ENCODE measurements around the gene OR4N2. TPM values are rescaled to one million over a fixed set of nuclear protein-coding genes. Genes with fewer than 3 reads are reported as not detected.
"Not testable (repeated sequence)": the region's sequence is repeated elsewhere in the genome, so short reads cannot be mapped to it uniquely, and the experiment has no call there.

Gene OR4N2, protein sequence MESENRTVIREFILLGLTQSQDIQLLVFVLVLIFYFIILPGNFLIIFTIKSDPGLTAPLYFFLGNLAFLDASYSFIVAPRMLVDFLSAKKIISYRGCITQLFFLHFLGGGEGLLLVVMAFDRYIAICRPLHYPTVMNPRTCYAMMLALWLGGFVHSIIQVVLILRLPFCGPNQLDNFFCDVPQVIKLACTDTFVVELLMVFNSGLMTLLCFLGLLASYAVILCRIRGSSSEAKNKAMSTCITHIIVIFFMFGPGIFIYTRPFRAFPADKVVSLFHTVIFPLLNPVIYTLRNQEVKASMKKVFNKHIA
- not detected for total RNA-seq

DNA sequence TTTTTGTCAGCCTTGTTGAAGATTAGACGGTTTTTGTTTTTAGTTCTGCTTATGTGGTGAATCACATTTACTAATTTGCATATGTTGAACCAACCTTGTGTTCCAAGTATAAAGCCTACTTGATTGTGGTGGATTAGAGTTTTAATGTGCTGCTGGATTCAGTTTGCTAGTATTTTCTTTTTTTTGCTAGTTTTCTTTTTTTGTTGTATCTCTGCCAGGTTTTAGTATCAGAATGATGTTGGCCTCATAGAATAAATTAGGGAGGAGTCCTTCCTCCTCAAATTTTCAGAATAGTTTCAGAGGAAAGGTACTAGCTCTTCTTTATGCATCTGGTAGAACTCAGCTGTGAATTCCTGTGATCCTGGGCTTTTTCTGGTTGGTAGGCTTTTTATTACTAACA, at the start of gene OR4N2:
Gene OR4N2, plus strand, starts transcription at position 301 of the 400 bp plus-strand sequence. CDS start 23,679 bp downstream, outside the sequence.
- H3K4me1 ChIP-seq (ENCODE audit: control insufficient read depth in 3 of 3, insufficient read depth in 3 of 3, low read length in 3 of 3); H3K36me3 ChIP-seq (ENCODE audit: control insufficient read depth in 3 of 3, insufficient read depth in 3 of 3, low read length in 3 of 3); H3K4me3 ChIP-seq (ENCODE audit: low read length in 3 of 3); H3K9me3 ChIP-seq (ENCODE audit: control insufficient read depth in 3 of 3, low read length in 3 of 3); H3K27ac ChIP-seq (ENCODE audit: low read depth, low read length); H3K27me3 ChIP-seq (ENCODE audit: control insufficient read depth in 3 of 3, insufficient read depth in 3 of 3, low read length in 3 of 3); H3K9ac ChIP-seq (ENCODE audit: low read depth in 1 of 3, low read length in 3 of 3): not testable (repeated sequence)

DNA sequence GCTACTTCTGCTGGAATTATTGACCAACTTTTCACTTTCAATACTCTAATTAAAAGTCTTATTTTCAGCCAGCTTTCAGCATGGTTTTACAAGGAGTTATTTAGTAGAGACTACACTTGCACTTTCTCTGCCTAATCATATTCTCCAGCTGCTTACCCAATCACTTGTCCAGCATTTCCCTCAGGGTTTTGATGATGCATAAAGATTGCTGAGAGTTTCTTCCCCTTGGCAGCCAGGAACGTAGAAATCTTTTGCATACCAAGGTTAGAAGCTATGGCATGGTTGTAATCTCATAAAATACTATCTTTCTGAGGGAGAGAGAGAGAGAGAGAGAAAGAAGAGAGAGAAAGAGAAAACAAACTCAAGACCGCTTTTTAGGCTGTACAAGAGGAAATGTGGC, 49.4 kb upstream of the OR4N2 start:
- peaks cover 0 to 2% (median 0%) of the 10 kb centered on the region in 3 donors for H3K9me3 ChIP-seq (ENCODE audit: control insufficient read depth in 3 of 3, low read length in 3 of 3)
- no peak overlapping the region for H3K4me3 ChIP-seq (ENCODE audit: low read length in 3 of 3)
- no peak overlapping the region for H3K9ac ChIP-seq (ENCODE audit: low read depth in 1 of 3, low read length in 3 of 3)
- H3K36me3 ChIP-seq (ENCODE audit: control insufficient read depth in 3 of 3, insufficient read depth in 3 of 3, low read length in 3 of 3) = no peaks in the 10 kb centered on the region
- no peaks in the 10 kb centered on the region for H3K27me3 ChIP-seq (ENCODE audit: control insufficient read depth in 3 of 3, insufficient read depth in 3 of 3, low read length in 3 of 3)
- no peaks in the 10 kb centered on the region for H3K4me1 ChIP-seq (ENCODE audit: control insufficient read depth in 3 of 3, insufficient read depth in 3 of 3, low read length in 3 of 3)
- no peak overlapping the region for H3K27ac ChIP-seq (ENCODE audit: low read depth, low read length)

DNA sequence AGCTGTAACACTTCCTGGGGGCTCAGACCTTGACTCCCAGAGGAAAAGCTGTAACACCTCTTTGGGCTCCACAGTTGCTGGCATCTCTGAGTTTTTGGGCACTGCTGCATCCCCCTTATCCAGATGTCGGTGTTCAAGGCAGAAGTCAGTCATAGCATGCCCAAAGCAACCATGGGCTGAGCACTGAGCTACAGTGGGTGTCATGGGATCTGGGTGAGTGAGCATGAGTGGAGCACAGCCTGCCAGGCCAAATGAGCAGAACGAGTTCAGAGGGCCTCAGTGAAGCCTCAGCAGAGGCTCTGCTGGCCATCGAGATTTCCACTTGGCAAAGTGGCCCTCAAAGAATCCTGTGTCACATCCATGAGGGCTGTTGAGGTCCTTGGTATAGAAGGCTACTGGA, 32.1 kb upstream of the OR4N2 start:
- H3K36me3 ChIP-seq (ENCODE audit: control insufficient read depth in 3 of 3, insufficient read depth in 3 of 3, low read length in 3 of 3); H3K27me3 ChIP-seq (ENCODE audit: control insufficient read depth in 3 of 3, insufficient read depth in 3 of 3, low read length in 3 of 3); H3K9ac ChIP-seq (ENCODE audit: low read depth in 1 of 3, low read length in 3 of 3); H3K4me3 ChIP-seq (ENCODE audit: low read length in 3 of 3); H3K9me3 ChIP-seq (ENCODE audit: control insufficient read depth in 3 of 3, low read length in 3 of 3); H3K4me1 ChIP-seq (ENCODE audit: control insufficient read depth in 3 of 3, insufficient read depth in 3 of 3, low read length in 3 of 3); H3K27ac ChIP-seq (ENCODE audit: low read depth, low read length): not testable (repeated sequence)

DNA sequence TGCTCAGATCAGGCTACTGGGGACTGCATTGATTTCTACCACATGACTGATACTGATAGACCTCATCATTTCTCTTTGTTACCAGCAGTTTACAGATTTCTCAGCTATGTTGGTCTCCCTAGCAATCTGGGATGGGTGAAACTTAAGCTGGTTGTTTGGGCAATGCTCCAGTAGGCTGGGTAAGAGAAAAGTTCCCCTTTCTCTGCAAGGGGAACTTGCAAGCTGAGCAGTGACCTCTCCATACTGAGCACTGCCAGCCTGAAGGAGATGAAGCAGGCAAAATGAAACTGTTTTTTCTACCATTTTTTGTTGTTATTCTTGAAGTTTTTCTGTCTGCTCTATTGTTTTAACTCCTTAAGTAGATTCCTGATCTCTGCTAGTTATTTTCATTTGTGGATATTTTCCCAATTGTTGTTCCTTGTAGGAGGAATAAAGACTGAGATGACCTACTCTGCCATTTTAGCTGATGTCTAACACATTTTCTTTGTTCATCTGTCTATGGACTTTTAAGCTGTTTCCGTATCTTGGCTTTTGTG, 31.6 kb upstream of the OR4N2 start:
- Histone ChIP-seq H3K27ac (ENCODE audit: low read depth, low read length) (no peak overlapping the region), H3K4me1 (ENCODE audit: control insufficient read depth in 3 of 3, insufficient read depth in 3 of 3, low read length in 3 of 3) (no peaks in the 10 kb centered on the region), H3K4me3 (ENCODE audit: low read length in 3 of 3) (no peak overlapping the region), H3K36me3 (ENCODE audit: control insufficient read depth in 3 of 3, insufficient read depth in 3 of 3, low read length in 3 of 3) (no peaks in the 10 kb centered on the region), H3K9ac (ENCODE audit: low read depth in 1 of 3, low read length in 3 of 3) (no peak overlapping the region), H3K9me3 (ENCODE audit: control insufficient read depth in 3 of 3, low read length in 3 of 3) (peaks cover 0 to 4% (median 3%) of the 10 kb centered on the region in 3 donors), H3K27me3 (ENCODE audit: control insufficient read depth in 3 of 3, insufficient read depth in 3 of 3, low read length in 3 of 3) (no peaks in the 10 kb centered on the region)

DNA sequence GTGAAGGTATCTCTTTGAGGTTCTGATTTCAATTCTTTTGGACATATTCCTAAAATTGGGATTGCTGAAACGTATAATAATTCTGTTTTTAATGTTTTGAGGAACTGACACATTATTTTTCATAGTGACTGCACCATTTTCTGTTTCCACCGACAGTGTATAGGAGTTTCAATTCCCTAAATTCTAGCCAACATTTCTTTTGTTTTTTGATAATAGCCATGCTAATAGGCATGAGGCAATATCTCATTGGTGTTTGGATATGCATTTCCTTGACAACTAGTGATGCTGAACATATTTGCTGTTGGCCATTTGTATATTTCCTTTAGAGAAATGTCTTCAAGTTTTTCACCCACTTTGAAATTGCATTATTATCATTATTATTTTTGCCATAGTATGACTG, 31.1 kb upstream of the OR4N2 start:
- H3K9me3 ChIP-seq (ENCODE audit: control insufficient read depth in 3 of 3, low read length in 3 of 3); H3K36me3 ChIP-seq (ENCODE audit: control insufficient read depth in 3 of 3, insufficient read depth in 3 of 3, low read length in 3 of 3); H3K27me3 ChIP-seq (ENCODE audit: control insufficient read depth in 3 of 3, insufficient read depth in 3 of 3, low read length in 3 of 3); H3K9ac ChIP-seq (ENCODE audit: low read depth in 1 of 3, low read length in 3 of 3); H3K4me3 ChIP-seq (ENCODE audit: low read length in 3 of 3); H3K27ac ChIP-seq (ENCODE audit: low read depth, low read length); H3K4me1 ChIP-seq (ENCODE audit: control insufficient read depth in 3 of 3, insufficient read depth in 3 of 3, low read length in 3 of 3): not testable (repeated sequence)

DNA sequence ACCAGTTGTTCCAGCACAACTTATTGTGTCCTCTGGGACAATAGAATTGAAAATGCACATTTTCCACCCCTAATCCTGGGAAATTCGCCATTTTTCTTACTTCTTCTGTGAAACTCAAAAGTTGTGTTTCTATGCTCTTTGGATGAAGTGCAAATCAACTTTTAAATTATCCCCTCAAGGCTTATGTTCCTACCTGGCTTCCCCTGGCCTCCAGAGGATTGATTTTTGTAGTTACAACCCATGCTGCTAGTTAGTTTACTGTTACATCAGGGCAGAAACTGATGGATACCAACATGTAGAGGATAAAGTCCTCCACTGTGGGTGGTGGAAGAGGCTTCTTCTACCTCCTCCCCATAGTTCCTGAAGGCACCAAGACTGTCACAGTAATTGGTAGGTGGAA, 30.4 kb upstream of the OR4N2 start, which contains the start of gene OR4M1:
Gene OR4M1, plus strand, starts transcription at position 301 of the 400 bp plus-strand sequence. CDS start 6,819 bp downstream, outside the sequence.
- not testable (repeated sequence) for H3K9me3 ChIP-seq (ENCODE audit: control insufficient read depth in 3 of 3, low read length in 3 of 3); H3K9ac ChIP-seq (ENCODE audit: low read depth in 1 of 3, low read length in 3 of 3); H3K4me1 ChIP-seq (ENCODE audit: control insufficient read depth in 3 of 3, insufficient read depth in 3 of 3, low read length in 3 of 3); H3K27me3 ChIP-seq (ENCODE audit: control insufficient read depth in 3 of 3, insufficient read depth in 3 of 3, low read length in 3 of 3); H3K36me3 ChIP-seq (ENCODE audit: control insufficient read depth in 3 of 3, insufficient read depth in 3 of 3, low read length in 3 of 3); H3K27ac ChIP-seq (ENCODE audit: low read depth, low read length); H3K4me3 ChIP-seq (ENCODE audit: low read length in 3 of 3)

DNA sequence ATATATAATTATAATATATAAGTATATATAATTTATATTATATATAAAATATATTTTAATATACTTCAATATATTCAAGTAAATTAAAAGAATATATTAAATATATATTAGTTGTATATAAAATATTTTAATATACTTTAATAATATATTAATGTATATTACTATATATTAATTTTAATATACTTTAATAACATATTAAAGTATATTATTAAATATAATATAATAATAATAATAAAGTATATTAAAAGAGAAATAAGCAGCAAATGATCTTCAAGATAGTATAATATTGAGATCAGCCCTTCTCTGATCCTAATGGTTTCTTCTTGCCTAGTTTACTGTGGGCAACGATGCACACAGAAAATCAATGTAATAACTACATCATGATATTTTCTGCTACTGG, 28.0 kb upstream of the OR4N2 start:
- peaks cover 0 to 4% (median 3%) of the 10 kb centered on the region in 3 donors for H3K9me3 ChIP-seq (ENCODE audit: control insufficient read depth in 3 of 3, low read length in 3 of 3)
- no peak overlapping the region for H3K9ac ChIP-seq (ENCODE audit: low read depth in 1 of 3, low read length in 3 of 3)
- H3K27me3 ChIP-seq (ENCODE audit: control insufficient read depth in 3 of 3, insufficient read depth in 3 of 3, low read length in 3 of 3) = no peaks in the 10 kb centered on the region
- no peaks in the 10 kb centered on the region for H3K36me3 ChIP-seq (ENCODE audit: control insufficient read depth in 3 of 3, insufficient read depth in 3 of 3, low read length in 3 of 3)
- no peak overlapping the region for H3K4me3 ChIP-seq (ENCODE audit: low read length in 3 of 3)
- H3K27ac ChIP-seq (ENCODE audit: low read depth, low read length) = no peak overlapping the region
- no peaks in the 10 kb centered on the region for H3K4me1 ChIP-seq (ENCODE audit: control insufficient read depth in 3 of 3, insufficient read depth in 3 of 3, low read length in 3 of 3)

DNA sequence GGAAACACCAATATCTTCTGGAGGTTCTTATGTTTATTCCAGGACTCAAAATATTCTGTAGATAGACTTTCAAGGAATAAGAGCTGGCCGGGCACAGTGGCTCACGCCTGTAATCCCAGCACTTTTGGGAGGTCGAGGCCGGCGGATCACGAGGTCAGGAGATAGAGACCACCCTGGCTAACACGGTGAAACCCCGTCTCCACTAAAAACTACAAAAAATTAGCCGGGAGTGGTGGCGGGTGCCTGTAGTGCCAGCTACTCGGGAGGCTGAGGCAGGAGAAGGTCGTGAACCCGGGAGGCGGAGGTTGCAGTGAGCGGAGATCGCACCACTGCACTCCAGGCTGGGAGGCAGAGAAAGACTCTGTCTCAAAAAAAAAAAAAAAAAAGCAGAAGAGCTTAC, 17.7 kb upstream of the OR4N2 start:
- not testable (repeated sequence) for H3K36me3 ChIP-seq (ENCODE audit: control insufficient read depth in 3 of 3, insufficient read depth in 3 of 3, low read length in 3 of 3); H3K27me3 ChIP-seq (ENCODE audit: control insufficient read depth in 3 of 3, insufficient read depth in 3 of 3, low read length in 3 of 3); H3K9ac ChIP-seq (ENCODE audit: low read depth in 1 of 3, low read length in 3 of 3); H3K27ac ChIP-seq (ENCODE audit: low read depth, low read length); H3K4me1 ChIP-seq (ENCODE audit: control insufficient read depth in 3 of 3, insufficient read depth in 3 of 3, low read length in 3 of 3); H3K4me3 ChIP-seq (ENCODE audit: low read length in 3 of 3); H3K9me3 ChIP-seq (ENCODE audit: control insufficient read depth in 3 of 3, low read length in 3 of 3)

DNA sequence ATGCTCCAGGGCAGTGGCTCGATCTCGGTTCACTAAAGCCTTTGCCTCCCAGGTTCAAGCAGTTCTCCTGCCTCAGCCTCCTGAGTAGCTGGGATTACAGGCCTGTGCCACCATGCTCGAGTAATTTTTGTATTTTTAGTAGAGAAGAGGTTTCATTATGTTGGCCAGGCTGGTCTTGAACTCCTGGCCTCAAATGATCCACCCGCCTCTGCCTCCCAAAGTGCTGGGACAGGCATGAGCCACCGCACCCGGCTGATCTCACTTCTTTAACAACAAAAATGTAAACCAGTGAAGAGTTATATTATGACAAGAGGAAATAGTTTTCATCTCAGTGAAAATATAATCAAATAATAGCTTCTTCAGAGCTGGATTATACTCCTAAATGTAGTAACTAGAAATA, 16.3 kb upstream of the OR4N2 start:
- H3K9me3 ChIP-seq (ENCODE audit: control insufficient read depth in 3 of 3, low read length in 3 of 3); H3K27me3 ChIP-seq (ENCODE audit: control insufficient read depth in 3 of 3, insufficient read depth in 3 of 3, low read length in 3 of 3); H3K4me3 ChIP-seq (ENCODE audit: low read length in 3 of 3); H3K9ac ChIP-seq (ENCODE audit: low read depth in 1 of 3, low read length in 3 of 3); H3K4me1 ChIP-seq (ENCODE audit: control insufficient read depth in 3 of 3, insufficient read depth in 3 of 3, low read length in 3 of 3); H3K27ac ChIP-seq (ENCODE audit: low read depth, low read length); H3K36me3 ChIP-seq (ENCODE audit: control insufficient read depth in 3 of 3, insufficient read depth in 3 of 3, low read length in 3 of 3): not testable (repeated sequence)

DNA sequence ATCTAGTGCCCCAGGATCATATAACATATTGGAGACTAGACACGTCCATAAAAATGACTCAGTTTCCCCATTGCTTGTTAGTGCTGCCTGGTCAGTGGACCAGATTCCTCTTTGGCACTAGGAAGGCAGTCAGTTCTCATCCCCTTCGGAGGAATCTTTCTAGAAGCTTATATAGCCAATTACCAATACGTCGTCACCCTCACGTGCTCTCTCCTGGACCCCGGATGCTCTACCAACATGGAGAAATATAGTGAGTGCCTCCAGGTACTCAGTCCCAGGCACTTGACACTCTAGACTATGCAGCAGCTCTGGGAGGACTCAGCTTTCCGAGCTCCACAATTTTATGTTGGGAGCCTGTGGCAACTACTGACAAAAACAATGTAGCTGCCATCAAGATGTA, 15.4 kb upstream of the OR4N2 start:
- H3K4me1 ChIP-seq (ENCODE audit: control insufficient read depth in 3 of 3, insufficient read depth in 3 of 3, low read length in 3 of 3); H3K36me3 ChIP-seq (ENCODE audit: control insufficient read depth in 3 of 3, insufficient read depth in 3 of 3, low read length in 3 of 3); H3K4me3 ChIP-seq (ENCODE audit: low read length in 3 of 3); H3K27me3 ChIP-seq (ENCODE audit: control insufficient read depth in 3 of 3, insufficient read depth in 3 of 3, low read length in 3 of 3); H3K9me3 ChIP-seq (ENCODE audit: control insufficient read depth in 3 of 3, low read length in 3 of 3); H3K27ac ChIP-seq (ENCODE audit: low read depth, low read length); H3K9ac ChIP-seq (ENCODE audit: low read depth in 1 of 3, low read length in 3 of 3): not testable (repeated sequence)
